GM21737 (cell line): ENCODE measurements around the gene CFAP65.

Experiments used
- ATAC-seq: cut with Tn5 transposase; IDR thresholded peaks from one replicate; pipeline ENCODE4 v1.9.1; 2021; ENCODE audit warnings: mild to moderate bottlenecking, moderate library complexity; ENCODE audit not compliant: unreplicated experiment

The CFAP65 gene

DNA sequence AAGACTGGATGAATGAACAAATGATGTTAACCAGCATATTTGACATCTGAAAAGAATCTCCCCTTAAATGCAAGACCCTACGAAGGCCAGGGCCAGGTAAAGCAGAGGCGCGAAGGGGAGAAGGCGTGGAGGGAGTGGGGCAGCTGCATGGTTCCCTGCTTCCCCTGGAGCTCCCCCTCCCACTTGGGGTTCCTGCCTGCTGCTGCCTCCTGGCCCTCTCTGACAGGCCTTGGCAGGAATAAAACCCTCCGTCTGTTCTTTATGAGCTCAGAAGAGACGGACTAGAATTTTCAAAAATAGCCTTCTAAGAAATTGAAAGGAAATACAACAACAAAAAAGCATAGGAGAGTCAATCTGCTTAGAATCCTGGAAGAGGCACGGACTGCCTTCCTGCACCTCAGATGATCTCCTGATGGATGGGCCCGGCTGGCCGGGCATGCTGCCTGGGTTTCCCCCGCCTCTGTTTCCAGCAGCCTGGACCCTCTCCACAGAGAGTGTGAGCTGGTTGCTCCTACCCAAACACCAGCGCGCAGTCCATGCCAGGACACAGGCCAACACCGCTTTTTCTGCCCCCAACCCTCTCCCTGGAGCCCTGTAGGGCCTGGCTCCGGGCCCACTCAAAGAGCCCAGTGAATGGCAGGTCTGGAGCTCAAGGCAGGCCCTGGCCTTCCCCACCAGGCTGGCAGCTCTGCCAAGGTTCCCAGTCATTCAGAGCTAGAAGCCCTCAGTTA lies 23.9 kb downstream of the CFAP65 start:
- ATAC-seq, result no peak

- no peak for ATAC-seq
Measured at GRCh38 chr2:219016721-219017120, 24.6 kb downstream of the CFAP65 start.

- ATAC-seq, result no peak
Measured at GRCh38 chr2:219010873-219011272, 30.4 kb downstream of the CFAP65 start.

DNA sequence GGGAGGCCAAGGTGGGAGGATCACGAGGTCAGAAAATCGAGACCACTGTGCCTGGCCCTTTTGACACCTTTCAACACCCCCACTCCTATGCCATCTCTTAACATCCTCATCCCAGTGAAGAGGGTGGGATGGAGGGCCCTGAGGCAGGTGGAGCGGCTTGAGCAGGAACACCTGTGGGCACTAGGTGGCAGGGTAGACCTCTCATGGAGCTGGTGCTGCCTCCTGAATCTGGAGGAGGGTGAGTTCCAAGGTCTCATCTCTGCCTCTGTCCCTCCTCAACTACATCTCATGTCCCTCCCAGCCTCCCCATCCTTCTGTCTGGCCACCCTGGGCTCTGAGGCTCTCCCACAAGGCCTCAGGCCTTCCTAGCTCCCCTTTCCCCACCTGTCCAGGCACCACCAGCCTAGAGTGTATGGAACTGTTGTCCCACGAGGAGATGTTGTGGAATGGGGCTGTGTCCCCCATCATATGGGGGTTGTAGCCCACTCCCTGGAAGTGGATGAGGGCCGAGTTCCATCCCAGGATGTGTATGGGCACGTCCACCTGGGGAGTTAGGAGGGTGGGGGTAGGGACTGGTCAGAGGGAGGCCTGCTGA lies 31.1 kb downstream of the CFAP65 start:
- ATAC-seq, result no peak

GRCh38 chr2:219009294-219009693 lies 32.0 kb downstream of the CFAP65 start:
- no peak for ATAC-seq

DNA sequence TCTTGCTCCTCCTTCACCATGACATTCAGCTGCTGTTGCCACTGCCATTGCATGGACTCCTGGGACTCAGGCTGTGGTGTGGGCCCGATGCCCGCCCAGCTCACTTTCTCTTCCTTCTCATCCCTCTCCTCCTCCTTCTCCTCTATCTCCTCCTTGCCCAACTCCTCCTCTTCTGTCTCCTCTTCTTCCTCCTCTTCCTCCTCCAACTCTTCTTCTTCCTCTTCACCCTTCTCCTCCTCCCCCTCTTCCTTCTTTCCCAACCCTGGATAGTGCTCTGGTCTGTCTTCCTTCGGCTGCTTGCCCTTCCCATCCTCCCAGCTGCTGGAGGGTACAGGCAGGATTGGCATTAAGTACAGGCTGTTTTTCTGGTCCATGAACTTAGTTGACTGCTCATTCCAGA lies 37.3 kb downstream of the CFAP65 start:
- no peak for ATAC-seq

GRCh38 chr2:219003267-219003634 lies 38.1 kb downstream of the CFAP65 start:
- no peak for ATAC-seq

GRCh38 chr2:219002395-219003266 lies 38.7 kb downstream of the CFAP65 start:
- no peak for ATAC-seq

- no peak for ATAC-seq
Measured at GRCh38 chr2:219001577-219002394, 39.5 kb downstream of the CFAP65 start.

DNA sequence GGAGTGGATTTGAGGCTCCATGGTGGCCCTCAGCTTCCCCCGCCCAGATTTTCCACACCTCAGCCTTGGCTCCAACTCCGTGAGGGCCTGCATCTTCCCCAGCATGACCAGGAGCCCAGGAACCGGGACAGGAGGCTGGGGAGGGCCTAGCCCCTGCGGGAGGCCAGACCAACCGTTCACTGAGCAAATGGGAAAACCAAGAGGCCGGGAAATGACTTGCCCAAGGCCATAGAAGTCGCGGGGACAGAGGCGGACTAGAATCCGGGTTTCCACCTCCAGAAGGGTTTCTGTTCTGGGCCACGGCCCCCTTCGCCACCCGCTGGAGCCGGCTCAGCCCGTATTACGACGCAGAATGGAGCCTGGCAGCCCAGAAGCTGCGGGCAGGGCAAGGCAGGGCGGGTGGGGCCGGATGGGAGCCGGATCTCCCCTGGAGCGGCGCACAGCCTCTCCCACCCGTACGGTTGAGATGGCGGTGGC lies 40.2 kb downstream of the CFAP65 start:
- ATAC-seq, result no peak

DNA sequence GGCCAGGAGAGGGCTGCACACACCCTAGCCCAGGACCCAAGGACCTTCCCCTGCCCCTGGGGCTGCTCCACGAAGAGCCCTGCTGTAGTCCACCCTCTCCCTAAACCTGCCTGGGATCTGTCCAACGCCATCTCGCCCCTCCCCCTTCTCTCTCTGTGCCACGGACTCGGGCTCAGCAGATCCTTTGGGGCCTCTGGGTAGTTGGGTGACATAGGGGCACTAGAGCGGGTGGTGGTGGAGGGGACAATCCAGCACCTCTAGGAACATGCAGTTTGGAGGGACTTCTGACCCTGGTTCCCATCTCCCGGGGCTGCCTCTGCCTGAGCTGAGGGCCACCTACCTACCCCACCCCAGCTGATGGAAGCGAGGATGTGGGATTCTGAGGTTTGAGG lies 40.8 kb downstream of the CFAP65 start:
- no peak for ATAC-seq

DNA sequence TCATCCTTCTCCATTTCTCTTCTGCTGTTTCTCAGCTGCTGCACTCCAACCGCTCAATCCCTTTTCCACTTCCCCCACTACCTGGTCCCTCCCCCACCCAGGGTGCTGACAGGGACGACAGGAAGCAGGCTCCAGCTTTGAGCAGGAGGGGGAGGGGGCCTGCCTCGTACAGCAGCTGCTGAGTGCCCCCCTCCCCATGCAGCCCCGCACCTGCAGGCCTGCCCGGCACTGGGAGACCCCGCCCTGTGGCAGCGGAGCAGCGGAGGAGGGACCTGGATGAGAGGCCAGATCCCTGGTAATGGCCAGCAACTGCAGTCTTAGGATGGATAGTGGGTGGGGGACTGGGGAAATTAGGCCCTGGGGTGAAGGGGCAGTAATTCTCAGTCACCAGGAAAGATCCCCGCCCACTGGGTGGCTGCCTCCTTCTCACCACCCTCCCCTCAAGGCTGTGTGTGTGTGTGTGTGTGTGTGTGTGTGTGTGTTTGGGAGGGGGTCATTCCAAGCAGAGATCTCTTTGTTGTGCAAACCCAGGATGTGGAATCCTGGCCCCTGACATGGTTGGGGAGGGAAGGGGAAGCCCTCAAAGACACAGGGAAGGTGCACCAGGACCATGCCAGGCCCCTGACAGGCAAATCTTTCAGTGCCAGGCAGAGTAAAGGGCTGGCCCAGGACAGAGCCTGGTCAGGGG lies 41.3 kb downstream of the CFAP65 start:
- ATAC-seq, result no peak

GRCh38 chr2:218999021-218999880 lies 42.1 kb downstream of the CFAP65 start:
- ATAC-seq, result no peak

GRCh38 chr2:218998414-218999002 lies 42.8 kb downstream of the CFAP65 start:
- no peak for ATAC-seq

DNA sequence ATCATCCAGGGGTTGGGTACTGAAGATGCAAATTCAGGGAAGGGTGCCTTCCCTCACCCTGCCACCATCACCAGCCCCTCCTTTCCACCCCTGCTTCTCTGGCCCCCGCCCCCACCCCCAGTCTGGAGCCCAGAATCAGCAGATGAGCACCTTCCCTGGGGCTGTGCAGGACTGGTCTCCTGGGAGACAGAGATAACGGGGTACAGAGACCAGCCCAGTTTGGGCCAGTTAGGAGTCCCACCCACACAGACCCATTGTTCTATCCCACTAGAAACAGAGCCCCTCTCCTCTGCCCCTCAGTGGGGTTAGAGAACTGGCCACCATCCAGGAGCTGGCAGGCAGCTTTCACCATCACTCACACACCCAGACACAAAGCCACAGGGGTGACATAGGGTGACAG lies 43.6 kb downstream of the CFAP65 start:
- no peak for ATAC-seq

- no peak for ATAC-seq
Measured at GRCh38 chr2:218996937-218997336, 44.4 kb downstream of the CFAP65 start.

GRCh38 chr2:218995972-218996711 lies 45.2 kb downstream of the CFAP65 start:
- no peak for ATAC-seq

GRCh38 chr2:218995561-218995960 lies 45.8 kb downstream of the CFAP65 start:
- ATAC-seq, result no peak
